GM12874 (cell line): ENCODE results near the gene FNDC3A.

Experiments used
- TF ChIP-seq, protein P1 (sequence below): IDR thresholded peaks from 2 replicates; pipeline ENCODE4 v1.5.1; 2011; ENCODE audit warnings: low read depth, mild to moderate bottlenecking, control low read depth, low read length, moderate library complexity; ENCODE audit not compliant: insufficient read depth

FNDC3A gene

DNA sequence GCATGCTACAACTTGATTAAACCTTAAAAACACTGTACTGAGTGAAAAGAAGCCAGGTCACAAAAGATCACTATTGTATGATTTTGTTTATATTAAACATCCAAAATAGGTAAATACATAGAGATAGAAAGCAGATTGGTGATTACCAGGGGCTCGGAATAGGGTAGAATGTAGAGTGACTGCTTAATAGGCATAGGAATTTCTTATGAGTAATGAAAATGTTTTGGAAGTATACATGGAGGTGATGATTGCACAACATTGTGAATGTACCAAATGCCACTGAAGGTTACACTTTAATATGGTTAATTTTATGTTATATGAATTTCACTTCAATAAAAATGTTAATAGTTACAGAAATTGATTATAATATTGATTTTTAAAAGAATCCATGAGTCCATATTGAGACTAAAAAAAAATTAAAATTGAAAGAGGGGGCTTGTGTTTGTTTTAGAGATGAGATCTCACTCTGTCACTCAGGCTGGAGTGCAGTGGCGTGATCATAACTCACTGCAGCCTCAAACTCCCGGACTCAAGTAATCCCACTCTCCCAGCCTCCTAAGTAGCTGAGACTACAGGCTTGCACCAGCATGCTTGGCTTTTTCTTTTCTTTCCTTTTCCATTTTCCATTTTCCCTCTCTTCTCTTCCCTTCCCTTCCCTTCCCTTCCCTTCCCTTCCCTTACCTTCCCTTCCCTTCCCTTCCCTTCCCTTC, 85.1 kb downstream of the FNDC3A start:
- TF ChIP-seq, protein P1, sequence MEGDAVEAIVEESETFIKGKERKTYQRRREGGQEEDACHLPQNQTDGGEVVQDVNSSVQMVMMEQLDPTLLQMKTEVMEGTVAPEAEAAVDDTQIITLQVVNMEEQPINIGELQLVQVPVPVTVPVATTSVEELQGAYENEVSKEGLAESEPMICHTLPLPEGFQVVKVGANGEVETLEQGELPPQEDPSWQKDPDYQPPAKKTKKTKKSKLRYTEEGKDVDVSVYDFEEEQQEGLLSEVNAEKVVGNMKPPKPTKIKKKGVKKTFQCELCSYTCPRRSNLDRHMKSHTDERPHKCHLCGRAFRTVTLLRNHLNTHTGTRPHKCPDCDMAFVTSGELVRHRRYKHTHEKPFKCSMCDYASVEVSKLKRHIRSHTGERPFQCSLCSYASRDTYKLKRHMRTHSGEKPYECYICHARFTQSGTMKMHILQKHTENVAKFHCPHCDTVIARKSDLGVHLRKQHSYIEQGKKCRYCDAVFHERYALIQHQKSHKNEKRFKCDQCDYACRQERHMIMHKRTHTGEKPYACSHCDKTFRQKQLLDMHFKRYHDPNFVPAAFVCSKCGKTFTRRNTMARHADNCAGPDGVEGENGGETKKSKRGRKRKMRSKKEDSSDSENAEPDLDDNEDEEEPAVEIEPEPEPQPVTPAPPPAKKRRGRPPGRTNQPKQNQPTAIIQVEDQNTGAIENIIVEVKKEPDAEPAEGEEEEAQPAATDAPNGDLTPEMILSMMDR = no peak

DNA sequence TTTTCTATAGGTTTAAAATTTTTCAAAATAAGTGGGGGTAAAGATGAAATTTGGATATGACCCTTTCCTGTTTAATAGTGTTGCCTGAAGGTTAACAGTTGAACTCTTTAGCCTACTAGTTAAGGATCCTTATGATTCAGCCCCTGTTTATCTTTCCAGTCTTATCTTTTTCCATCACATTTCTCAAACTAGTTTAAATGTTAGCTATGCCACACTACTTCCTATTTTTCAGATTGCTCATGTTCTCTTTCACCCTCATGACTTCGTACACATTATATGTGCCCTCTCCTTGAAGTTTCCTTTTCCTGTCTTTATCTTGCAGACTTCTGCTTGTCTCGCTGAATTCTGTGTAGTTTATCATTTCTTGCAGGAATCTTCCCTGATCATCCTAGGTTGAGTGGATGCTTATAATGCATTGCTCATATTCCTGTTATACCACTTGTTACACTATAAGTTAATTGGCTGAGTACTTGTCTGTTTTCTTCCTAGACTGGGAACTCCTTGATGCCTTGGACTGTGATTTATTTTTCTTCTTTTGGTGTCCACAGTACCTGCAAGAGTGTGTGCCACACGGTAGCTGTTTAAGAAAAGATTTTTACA, 86.7 kb downstream of the FNDC3A start:
- TF ChIP-seq, protein P1 = no peak

DNA sequence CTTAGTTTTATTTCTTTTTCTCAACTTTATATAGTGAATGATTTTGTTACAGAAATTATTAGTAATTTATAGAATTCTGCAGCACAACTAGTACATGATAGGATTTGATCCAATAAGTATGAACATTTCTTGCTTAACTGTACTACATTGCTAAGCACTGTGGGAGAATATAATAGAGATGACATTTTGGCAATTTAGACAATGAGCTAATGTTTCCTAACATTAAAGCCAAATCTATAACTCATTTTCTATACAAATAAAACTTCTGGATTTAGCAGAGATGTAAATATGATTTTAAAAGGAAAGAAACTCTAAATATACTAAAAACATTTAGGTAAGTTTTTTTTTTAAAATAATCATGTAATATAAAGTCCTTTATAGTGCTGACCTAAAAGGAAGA, 87.3 kb downstream of the FNDC3A start:
- TF ChIP-seq, protein P1 = no peak

DNA sequence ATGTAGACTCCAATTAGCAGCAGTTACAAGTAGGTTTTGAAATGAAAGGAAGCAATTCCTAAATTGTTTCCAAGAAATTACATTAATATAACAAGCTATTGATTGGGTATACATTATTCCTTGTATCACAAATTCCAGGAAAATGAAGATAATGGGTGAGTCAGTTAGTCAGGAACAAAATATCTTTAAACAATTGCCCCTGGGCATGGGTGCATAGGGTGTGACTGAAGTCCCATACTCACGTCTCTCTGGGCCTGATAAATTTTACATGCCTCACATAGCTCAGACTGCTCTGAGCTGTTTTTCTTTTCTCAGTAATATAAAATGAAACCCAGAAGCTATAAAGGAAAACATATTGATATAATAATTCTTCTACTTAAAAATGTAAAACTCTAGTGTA, 87.8 kb downstream of the FNDC3A start:
- TF ChIP-seq, protein P1 = no peak

DNA sequence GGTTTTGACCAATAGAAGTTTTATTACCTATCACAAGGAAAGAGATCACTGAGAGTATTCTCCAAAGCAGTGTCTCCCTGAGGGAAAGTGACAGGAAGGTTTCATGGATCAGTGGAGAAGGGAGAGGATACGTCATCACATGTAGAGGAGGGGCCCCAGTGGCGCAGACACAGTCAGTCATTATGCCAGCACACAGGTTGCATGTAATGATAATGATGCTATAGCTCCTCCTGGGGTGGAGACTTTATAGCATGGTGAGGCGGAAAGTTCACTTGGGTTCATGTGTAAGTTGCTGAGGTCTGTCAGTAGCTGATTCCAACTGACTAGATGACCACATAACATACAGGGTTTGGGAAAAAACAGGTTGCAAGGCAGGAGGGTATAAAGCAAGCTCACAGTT, 88.8 kb downstream of the FNDC3A start:
- TF ChIP-seq, protein P1 = no peak

DNA sequence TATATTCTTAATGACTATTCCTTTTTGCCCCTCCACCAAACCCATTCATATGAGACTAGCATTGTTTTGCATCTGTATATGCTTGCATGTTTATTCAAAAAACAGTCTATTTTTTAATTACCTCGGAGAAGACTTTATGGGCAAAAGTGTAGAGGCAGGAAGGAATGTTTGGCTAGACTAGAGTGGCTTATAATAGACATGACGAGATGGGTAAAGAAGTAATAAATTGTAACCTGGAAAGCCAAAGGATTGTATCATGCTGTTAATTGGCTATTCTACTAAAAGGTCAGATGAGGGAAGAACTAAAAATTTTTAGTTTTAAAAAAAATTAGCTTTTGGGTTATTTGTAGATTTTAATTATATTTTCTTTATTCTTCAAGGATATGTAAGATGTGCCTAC, 91.1 kb downstream of the FNDC3A start:
- TF ChIP-seq, protein P1 = no peak

DNA sequence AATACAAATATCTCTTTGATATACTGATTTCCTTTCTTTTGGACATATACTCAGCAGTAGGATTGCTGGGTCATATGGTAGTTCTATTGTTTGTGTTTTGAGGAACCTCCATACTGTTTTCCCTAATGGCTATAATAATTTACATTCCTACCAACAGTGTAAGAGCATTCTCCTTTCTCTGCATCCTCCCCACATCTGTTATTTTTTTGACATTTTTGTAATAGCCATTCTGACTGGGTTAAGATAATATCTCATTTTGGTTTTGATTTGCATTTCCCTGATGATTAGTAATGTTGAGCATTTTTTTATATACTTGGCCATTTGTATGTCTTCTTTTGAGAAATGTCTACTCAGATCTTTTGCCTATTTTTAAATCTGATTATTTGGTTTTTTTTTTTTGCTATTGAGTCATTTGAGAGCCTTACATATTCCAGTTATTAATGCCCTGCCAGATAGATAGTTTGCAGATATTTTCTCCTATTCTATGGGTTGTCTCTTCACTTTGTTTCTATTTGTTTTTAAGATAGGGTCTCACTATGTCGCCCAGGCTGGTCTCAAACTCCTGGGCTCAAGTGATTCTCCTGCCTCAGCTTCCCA, 95.7 kb downstream of the FNDC3A start:
- TF ChIP-seq, protein P1 = no peak
